Thyroid gland (tissue), 4 donors: Measurements from ENCODE around the gene MR1. TPM values are rescaled to one million over a fixed set of nuclear protein-coding genes. Genes with fewer than 3 reads are reported as not detected.

ENCODE experiments used
- DNase-seq, 2 donors: peaks; one replicate each; pipeline ENCODE4 v3.0.0-alpha.2; 2019
- H3K27ac ChIP-seq, 3 donors: fragments of 200-600 bp; sonication (generic); 1 replicate in 2 of 3; 2 replicates in 1 of 3; pipeline ENCODE4 v1.5.1; 2016 to 2019; ENCODE audit warnings: mild to moderate bottlenecking in 1 of 3, moderate library complexity in 1 of 3
- H3K27me3 ChIP-seq: fragments of 200-600 bp; sonication (generic); one replicate; pipeline ENCODE4 v1.5.1; 2019
- H3K36me3 ChIP-seq, 2 donors: fragments of 200-600 bp; sonication (generic); one replicate each; pipeline ENCODE4 v1.5.1; 2016 to 2019
- H3K4me1 ChIP-seq, 2 donors: fragments of 200-600 bp; sonication (generic); one replicate each; pipeline ENCODE4 v1.5.1; 2017 to 2019
- H3K4me3 ChIP-seq, 3 donors: fragments of 200-600 bp; sonication (generic); replicated peaks in 1 of 3; 1 replicate in 2 of 3; 2 replicates in 1 of 3; pipeline ENCODE4 v1.5.1; 2016; ENCODE audit warnings: mild to moderate bottlenecking in 1 of 3
- H3K9me3 ChIP-seq: fragments of 200-600 bp; sonication (generic); one replicate; pipeline ENCODE4 v1.5.1; 2017
- CTCF ChIP-seq, 6 experiments: fragments of 200-600 bp in 3 of 6; fragments of 450-650 bp in 3 of 6; sonication (generic) in 3 of 6; IDR thresholded peaks; one replicate each; pipeline ENCODE4 v1.5.1; 2016 to 2019; ENCODE audit warnings: antibody characterized with exemption in 6 of 6, mild to moderate bottlenecking in 2 of 6, inconsistent platforms in 1 of 6, moderate library complexity in 1 of 6
- POLR2A ChIP-seq, 2 donors: fragments of 450-650 bp; IDR thresholded peaks; one replicate each; pipeline ENCODE4 v1.6.1; 2017; ENCODE audit warnings: antibody characterized with exemption in 2 of 2, mild to moderate bottlenecking in 2 of 2, moderate library complexity in 1 of 2
- WGBS, 2 donors: methylation state at CpG; one replicate each; pipeline ENCODE4 v1.1.5; 2017; 5-methylcytosine and 5-hydroxymethylcytosine counted together
- intact Hi-C: fragments of 100-400 bp; cut with DNase I; formaldehyde crosslinking; loops from one replicate; pipeline ENCODE4 v1.15.1; 2023
- total RNA-seq, 4 donors: library from RNA; depleted of rRNA; stranded (reverse); fragments of >200 nt; gene quantifications; one replicate each; pipeline ENCODE4 v1.2.3, GENCODE V29; 2016

MR1 gene
- total RNA-seq, 4 donors from 2014 or later = 21.9 to 32.2 (median 25.2) TPM

GRCh38 chr1:181036107-181036836 lies 2.5 kb downstream of the MR1 start:
- DNase-seq = no peak
- Histone ChIP-seq H3K36me3 (no peaks in the 10 kb centered on the region), H3K4me1 (peaks cover 26 to 27% of the 10 kb centered on the region in 2 donors), H3K27me3 (no peaks in the 10 kb centered on the region), H3K27ac (no peak overlapping the region), H3K4me3 (no peak overlapping the region), H3K9me3 (no peaks in the 10 kb centered on the region)
- no peak for TF ChIP-seq POLR2A (IDR thresholded peaks at IDR 0.05)
- TF ChIP-seq CTCF (IDR thresholded peaks at IDR 0.05) = no peak
- WGBS, 2 donors = 92 to 95% methylated on average over 4 of the region's 4 CpGs
- intact Hi-C loops = loop anchor here (5.0 kb wide), 1 partner anchor 106 kb away; no protein-coding TSS in a partner anchor

GRCh38 chr1:181037386-181037785 lies 3.6 kb downstream of the MR1 start:
- Histone ChIP-seq H3K27me3 (no peaks in the 10 kb centered on the region), H3K9me3 (no peaks in the 10 kb centered on the region), H3K27ac (no peak overlapping the region), H3K4me1 (peaks cover 27 to 28% of the 10 kb centered on the region in 2 donors), H3K4me3 (no peak overlapping the region), H3K36me3 (no peaks in the 10 kb centered on the region)
- intact Hi-C loops = loop anchor here (5.0 kb wide), 1 partner anchor 105 kb away; no protein-coding TSS in a partner anchor
- DNase-seq = no peak
- TF ChIP-seq POLR2A (IDR thresholded peaks at IDR 0.05) (no peak), CTCF (IDR thresholded peaks at IDR 0.05) (no peak)
- WGBS, 2 donors = 95 to 97% methylated on average over 2 of the region's 2 CpGs

GRCh38 chr1:181038399-181038873 lies 4.7 kb downstream of the MR1 start:
- TF ChIP-seq POLR2A (IDR thresholded peaks at IDR 0.05) (no peak), CTCF (IDR thresholded peaks at IDR 0.05) (peak; percentile 17 to 70 (median 62))
- Histone ChIP-seq H3K4me3 (no peak overlapping the region), H3K4me1 (peaks cover 31% of the 10 kb centered on the region in 2 donors), H3K27me3 (no peaks in the 10 kb centered on the region), H3K36me3 (no peaks in the 10 kb centered on the region), H3K9me3 (no peaks in the 10 kb centered on the region), H3K27ac (no peak overlapping the region)
- intact Hi-C loops = loop anchor here (5.0 kb wide), 1 partner anchor 104 kb away; no protein-coding TSS in a partner anchor
- peak; percentile 35 to 55 for DNase-seq
- WGBS, 2 donors = 85 to 86% methylated on average over 5 of the region's 5 CpGs

- H3K36me3 ChIP-seq = no peaks in the 10 kb centered on the region
Observed at GRCh38 chr1:181040284-181040865, 6.6 kb downstream of the MR1 start.

More at GRCh38 chr1:181040284-181040865, 6.6 kb downstream of the MR1 start:
- Histone ChIP-seq H3K4me3 (no peak overlapping the region), H3K27me3 (no peaks in the 10 kb centered on the region), H3K9me3 (no peaks in the 10 kb centered on the region), H3K4me1 (peaks cover 30 to 36% of the 10 kb centered on the region in 2 donors), H3K27ac (no peak overlapping the region)
- intact Hi-C loops = no loop called here
- no peak for DNase-seq
- WGBS, 2 donors = 89% methylated on average over 3 of the region's 3 CpGs
- TF ChIP-seq POLR2A (IDR thresholded peaks at IDR 0.05) (no peak), CTCF (IDR thresholded peaks at IDR 0.05) (no peak)
